ENCODE data around the gene HSDL1.

Gene HSDL1

GRCh38 chr16:84079664-84080063 lies 65.3 kb downstream of the HSDL1 start:
- no peak for DNase-seq

DNA sequence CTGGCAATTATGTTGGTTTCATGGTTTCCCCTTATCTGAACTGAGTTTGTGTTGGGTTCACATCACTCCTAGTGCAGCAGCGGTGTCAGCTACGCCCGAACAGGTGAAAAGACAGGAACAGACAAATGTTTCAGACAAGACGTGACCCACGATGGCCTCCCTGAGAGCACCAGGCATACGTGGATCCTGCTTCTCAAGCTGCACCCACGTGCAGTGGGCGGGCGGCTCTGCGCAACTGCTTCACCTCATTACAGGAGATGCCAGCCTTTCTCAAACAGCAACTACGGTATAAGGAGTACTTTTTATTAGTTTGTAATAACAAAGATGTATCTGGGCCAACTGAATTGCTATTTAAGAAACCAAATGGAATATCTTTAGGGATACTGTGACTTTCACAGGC lies 69.6 kb downstream of the HSDL1 start:
- DNase-seq: no peak

DNA sequence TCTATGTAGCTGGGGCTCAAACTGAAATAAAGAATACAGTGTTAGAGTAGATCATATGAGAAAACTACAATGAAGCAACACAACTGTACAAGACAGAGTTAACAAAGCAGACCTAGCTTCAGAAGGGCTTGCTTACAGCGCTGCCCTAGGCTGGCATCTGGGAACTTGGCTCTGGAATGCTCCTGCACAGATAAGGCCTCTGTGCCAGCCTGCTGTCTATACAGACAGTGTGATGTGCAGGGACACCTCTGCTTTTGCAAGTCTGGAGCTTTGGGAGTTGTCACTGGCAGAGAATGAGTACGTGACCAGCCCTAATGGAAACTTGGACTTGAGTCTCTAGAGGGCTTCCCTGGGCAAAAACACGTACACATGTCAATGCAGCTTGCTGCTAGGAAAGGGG lies 70.3 kb downstream of the HSDL1 start:
- DNase-seq: no peak

Data from stimulated activated naive CD4-positive, alpha-beta T cell (primary cell).